ENCODE results near the gene FBXL17.

- TF ChIP-seq POLR2AphosphoS5 (IDR thresholded peaks at IDR 0.05; ENCODE audit: low read depth, low read length) (no peak), EP300 (IDR thresholded peaks at IDR 0.05; ENCODE audit: borderline replicate concordance in 1 of 2, low read depth in 1 of 2, low read length in 1 of 2) (no peak), CTCF (IDR thresholded peaks at IDR 0.05) (no peak), TAF1 (IDR thresholded peaks at IDR 0.05; ENCODE audit: borderline replicate concordance, low read depth, low read length) (no peak), ZBTB33 (IDR thresholded peaks at IDR 0.05; ENCODE audit: borderline replicate concordance, low read depth) (no peak)
These were observed 572.5 kb downstream of the FBXL17 start for GRCh38 chr5:107809201-107810034.

Measured in SK-N-SH (cell line).